H9 (cell line): ENCODE measurements around the gene TMEM86A. TPM values are rescaled to one million over a fixed set of nuclear protein-coding genes. Genes with fewer than 3 reads are reported as not detected.

Experiments used
- DNase-seq: peaks from one replicate; pipeline ENCODE4 v3.0.0-alpha.2; 2017
- H2AFZ ChIP-seq: one replicate; pipeline ENCODE4 v1.6.1; 2013; ENCODE audit warnings: mild to moderate bottlenecking, low read length, control low read depth, moderate library complexity
- H2AK5ac ChIP-seq: 2 replicates; pipeline ENCODE4 v1.6.1; 2013; ENCODE audit warnings: low read length, control low read depth, mixed read lengths; ENCODE audit not compliant: insufficient read length
- H2BK120ac ChIP-seq: one replicate; pipeline ENCODE4 v1.6.1; 2013; ENCODE audit warnings: low read depth, mild to moderate bottlenecking, low read length, control low read depth, inconsistent platforms; ENCODE audit not compliant: poor library complexity, severe bottlenecking
- H2BK12ac ChIP-seq: 2 replicates; pipeline ENCODE4 v1.6.1; 2013; ENCODE audit warnings: low read length, control low read depth, mixed read lengths, low read depth; ENCODE audit not compliant: insufficient read length
- H2BK15ac ChIP-seq: 2 replicates; pipeline ENCODE4 v1.6.1; 2013; ENCODE audit warnings: low read depth, low read length, control low read depth
- H2BK20ac ChIP-seq: one replicate; pipeline ENCODE4 v1.6.1; 2013; ENCODE audit warnings: low read depth, mild to moderate bottlenecking, low read length, control low read depth, inconsistent platforms; ENCODE audit not compliant: poor library complexity, severe bottlenecking
- H2BK5ac ChIP-seq: 2 replicates; pipeline ENCODE4 v1.6.1; 2013; ENCODE audit warnings: low read length, control low read depth, mixed read lengths; ENCODE audit not compliant: insufficient read length
- H3K14ac ChIP-seq: 2 replicates; pipeline ENCODE4 v1.6.1; 2013; ENCODE audit warnings: low read length, control low read depth; ENCODE audit not compliant: insufficient read depth
- H3K18ac ChIP-seq: 2 replicates; pipeline ENCODE4 v1.6.1; 2013; ENCODE audit warnings: low read depth, mild to moderate bottlenecking, mixed read lengths, low read length, control low read depth; ENCODE audit not compliant: insufficient read length
- H3K23ac ChIP-seq: 2 replicates; pipeline ENCODE4 v1.6.1; 2013; ENCODE audit warnings: low read length, control low read depth, mixed read lengths, low read depth; ENCODE audit not compliant: insufficient read length
- H3K23me2 ChIP-seq: 2 replicates; pipeline ENCODE4 v1.6.1; 2013; ENCODE audit warnings: low read depth, mild to moderate bottlenecking, mixed read lengths, low read length, control low read depth; ENCODE audit not compliant: insufficient read length, poor library complexity, severe bottlenecking
- H3K27ac ChIP-seq: 2 replicates; pipeline ENCODE4 v1.5.1; 2013; ENCODE audit warnings: low read length, control low read depth, mixed read lengths, low read depth; ENCODE audit not compliant: insufficient read length
- H3K27me3 ChIP-seq: 2 replicates; pipeline ENCODE4 v1.6.1; 2013; ENCODE audit warnings: low read length, control low read depth, inconsistent platforms; ENCODE audit not compliant: insufficient read depth
- H3K4ac ChIP-seq: 2 replicates; pipeline ENCODE4 v1.6.1; 2013; ENCODE audit warnings: low read depth, mild to moderate bottlenecking, control low read depth, inconsistent platforms, low read length, moderate library complexity
- H3K4me1 ChIP-seq: 2 replicates; pipeline ENCODE4 v1.6.1; 2013; ENCODE audit warnings: low read length, control low read depth, inconsistent platforms; ENCODE audit not compliant: insufficient read depth
- H3K4me2 ChIP-seq: 2 replicates; pipeline ENCODE4 v1.6.1; 2013; ENCODE audit warnings: low read length, control low read depth, mixed read lengths; ENCODE audit not compliant: insufficient read length, insufficient read depth
- H3K56ac ChIP-seq: 2 replicates; pipeline ENCODE4 v1.6.1; 2013; ENCODE audit warnings: low read depth, mild to moderate bottlenecking, mixed read lengths, low read length, control low read depth; ENCODE audit not compliant: insufficient read length
- H3K79me1 ChIP-seq: 2 replicates; pipeline ENCODE4 v1.6.1; 2013; ENCODE audit warnings: low read depth, mild to moderate bottlenecking, moderate library complexity, low read length, control low read depth, inconsistent platforms; ENCODE audit not compliant: insufficient read depth, poor library complexity, severe bottlenecking
- H3K79me2 ChIP-seq: 2 replicates; pipeline ENCODE4 v1.6.1; 2013; ENCODE audit warnings: low read length, control low read depth, inconsistent platforms; ENCODE audit not compliant: insufficient read depth
- H3K9ac ChIP-seq: 2 replicates; pipeline ENCODE4 v1.6.1; 2013; ENCODE audit warnings: low read length, control low read depth, mixed read lengths; ENCODE audit not compliant: insufficient read length; ENCODE audit errors: extremely low read depth
- H3K9me3 ChIP-seq: one replicate; pipeline ENCODE4 v1.6.1; 2013; ENCODE audit warnings: low read depth, low read length, inconsistent platforms; ENCODE audit not compliant: control insufficient read depth
- H3T11ph ChIP-seq: one replicate; pipeline ENCODE4 v1.6.1; 2013; ENCODE audit warnings: mild to moderate bottlenecking, low read length, control low read depth, inconsistent platforms
- H4K20me1 ChIP-seq: one replicate; pipeline ENCODE4 v1.6.1; 2013; ENCODE audit not compliant: control insufficient read depth, insufficient read length, insufficient read depth
- H4K5ac ChIP-seq: 2 replicates; pipeline ENCODE4 v1.6.1; 2013; ENCODE audit warnings: low read depth, mild to moderate bottlenecking, mixed read lengths, low read length, control low read depth; ENCODE audit not compliant: insufficient read length
- H4K8ac ChIP-seq: replicated peaks from 2 replicates; pipeline ENCODE4 v1.6.1; 2013; ENCODE audit warnings: low read length, control low read depth, mixed read lengths, low read depth; ENCODE audit not compliant: insufficient read length
- H4K91ac ChIP-seq: 2 replicates; pipeline ENCODE4 v1.6.1; 2013; ENCODE audit warnings: low read depth, mild to moderate bottlenecking, moderate library complexity, mixed read lengths, low read length, control low read depth; ENCODE audit not compliant: insufficient read length
- H3K27ac Mint-ChIP-seq, 3 experiments: 2 replicates in 2 of 3; 3 replicates in 1 of 3; pipeline ENCODE4 v1.8.0; 2020 to 2021; ENCODE audit warnings: mixed read lengths in 3 of 3, mild to moderate bottlenecking in 1 of 3, moderate library complexity in 1 of 3
- H3K27me3 Mint-ChIP-seq: 2 replicates; pipeline ENCODE4 v1.8.0; 2021; ENCODE audit warnings: low read depth, mild to moderate bottlenecking, moderate library complexity, mixed read lengths
- H3K36me3 Mint-ChIP-seq, 3 experiments: 2 replicates in 2 of 3; 3 replicates in 1 of 3; pipeline ENCODE4 v1.8.0; 2020 to 2021; ENCODE audit warnings: low read depth in 3 of 3, mixed read lengths in 3 of 3; ENCODE audit not compliant: insufficient read depth in 1 of 3
- H3K4me1 Mint-ChIP-seq, 2 experiments: 2 replicates each; pipeline ENCODE4 v1.8.0; 2020; ENCODE audit warnings: mixed read lengths in 2 of 2
- H3K4me3 Mint-ChIP-seq, 2 experiments: 2 replicates in 1 of 2; 3 replicates in 1 of 2; pipeline ENCODE4 v1.8.0; 2020 to 2021; ENCODE audit warnings: mild to moderate bottlenecking in 2 of 2, mixed read lengths in 2 of 2, moderate library complexity in 1 of 2
- H3K9me3 Mint-ChIP-seq, 2 experiments: 2 replicates in 1 of 2; 3 replicates in 1 of 2; pipeline ENCODE4 v1.8.0; 2020; ENCODE audit warnings: mild to moderate bottlenecking in 2 of 2, mixed read lengths in 2 of 2, moderate library complexity in 1 of 2
- WGBS: extraction: QIAGEN DNeasy Blood & Tissue Kit; methylation state at CpG from one replicate; pipeline ENCODE4 v1.1.7; 2013; ENCODE audit warnings: missing lambda C conversion rate, low lambda C conversion rate, mixed read lengths; ENCODE audit not compliant: insufficient read length; ENCODE audit errors: extremely low coverage; 5-methylcytosine and 5-hydroxymethylcytosine counted together
- total RNA-seq: library from RNA; stranded (reverse); gene quantifications from 2 replicates; pipeline ENCODE4 v1.2.1, GENCODE V29; 2021
- TF ChIP-seq, protein P1 (sequence below): fragments of 200-600 bp; sonication (generic); conservative IDR thresholded peaks from 3 replicates; pipeline ENCODE4 v1.8.0; 2021; ENCODE audit warnings: antibody characterized with exemption, mild to moderate bottlenecking

The TMEM86A gene
- total RNA-seq, 1 experiment from 2014 or later, result 2.3 TPM

- Mint-ChIP-seq H3K4me1 (peaks cover 16 to 28% of the 10 kb centered on the region in 2 experiments), H3K9me3 (no peaks in the 10 kb centered on the region), H3K4me3 (no peak overlapping the region), H3K27ac (no peak overlapping the region), H3K27me3 (no peaks in the 10 kb centered on the region), H3K36me3 (no peaks in the 10 kb centered on the region; a peak in 1 of 7 replicates)
- TF ChIP-seq, protein P1, sequence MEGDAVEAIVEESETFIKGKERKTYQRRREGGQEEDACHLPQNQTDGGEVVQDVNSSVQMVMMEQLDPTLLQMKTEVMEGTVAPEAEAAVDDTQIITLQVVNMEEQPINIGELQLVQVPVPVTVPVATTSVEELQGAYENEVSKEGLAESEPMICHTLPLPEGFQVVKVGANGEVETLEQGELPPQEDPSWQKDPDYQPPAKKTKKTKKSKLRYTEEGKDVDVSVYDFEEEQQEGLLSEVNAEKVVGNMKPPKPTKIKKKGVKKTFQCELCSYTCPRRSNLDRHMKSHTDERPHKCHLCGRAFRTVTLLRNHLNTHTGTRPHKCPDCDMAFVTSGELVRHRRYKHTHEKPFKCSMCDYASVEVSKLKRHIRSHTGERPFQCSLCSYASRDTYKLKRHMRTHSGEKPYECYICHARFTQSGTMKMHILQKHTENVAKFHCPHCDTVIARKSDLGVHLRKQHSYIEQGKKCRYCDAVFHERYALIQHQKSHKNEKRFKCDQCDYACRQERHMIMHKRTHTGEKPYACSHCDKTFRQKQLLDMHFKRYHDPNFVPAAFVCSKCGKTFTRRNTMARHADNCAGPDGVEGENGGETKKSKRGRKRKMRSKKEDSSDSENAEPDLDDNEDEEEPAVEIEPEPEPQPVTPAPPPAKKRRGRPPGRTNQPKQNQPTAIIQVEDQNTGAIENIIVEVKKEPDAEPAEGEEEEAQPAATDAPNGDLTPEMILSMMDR, result no peak
- no peak overlapping the region for H3K27ac ChIP-seq
- H4K20me1 ChIP-seq, result no peaks in the 10 kb centered on the region
- no peak overlapping the region for H2AFZ ChIP-seq
- H2BK12ac ChIP-seq, result no peak overlapping the region
- no peak for DNase-seq
- H2BK5ac ChIP-seq, result no peak overlapping the region
- no peak overlapping the region for H4K91ac ChIP-seq
- H3K79me1 ChIP-seq, result no peaks in the 10 kb centered on the region
- H3K4me2 ChIP-seq, result no peak overlapping the region
- no peaks in the 10 kb centered on the region for H3K9me3 ChIP-seq
- H2AK5ac ChIP-seq, result no peak overlapping the region
- no peak overlapping the region for H2BK120ac ChIP-seq
- no peak overlapping the region for H4K5ac ChIP-seq
- no peak overlapping the region for H3K23ac ChIP-seq
- H3T11ph ChIP-seq, result no peak overlapping the region
- no peak overlapping the region for H3K18ac ChIP-seq
- WGBS, result no CpG with 5 or more reads among the region's 16 CpGs
- H3K79me2 ChIP-seq, result no peaks in the 10 kb centered on the region
- H3K9ac ChIP-seq, result no peak overlapping the region
- no peak overlapping the region for H3K14ac ChIP-seq
- H3K23me2 ChIP-seq, result no peaks in the 10 kb centered on the region
- no peak overlapping the region for H2BK15ac ChIP-seq
- H2BK20ac ChIP-seq, result no peak overlapping the region
- H3K4me1 ChIP-seq, result peaks cover 3% of the 10 kb centered on the region; the same call in 1 of the 2 replicates
- H3K56ac ChIP-seq, result no peak overlapping the region
- no peak overlapping the region for H4K8ac ChIP-seq
- no peak overlapping the region for H3K4ac ChIP-seq
- no peaks in the 10 kb centered on the region for H3K27me3 ChIP-seq
Measured at GRCh38 chr11:18729426-18729825, 30.8 kb downstream of the TMEM86A start.
